LNCAP (cell line): ENCODE results near the gene PPP1R8.

Experiments used
- TF ChIP-seq, protein P1 (sequence below): fragments of 450-650 bp; IDR thresholded peaks from 2 replicates; pipeline ENCODE4 v1.5.1; 2017; ENCODE audit warnings: mild to moderate bottlenecking

PPP1R8 gene

DNA sequence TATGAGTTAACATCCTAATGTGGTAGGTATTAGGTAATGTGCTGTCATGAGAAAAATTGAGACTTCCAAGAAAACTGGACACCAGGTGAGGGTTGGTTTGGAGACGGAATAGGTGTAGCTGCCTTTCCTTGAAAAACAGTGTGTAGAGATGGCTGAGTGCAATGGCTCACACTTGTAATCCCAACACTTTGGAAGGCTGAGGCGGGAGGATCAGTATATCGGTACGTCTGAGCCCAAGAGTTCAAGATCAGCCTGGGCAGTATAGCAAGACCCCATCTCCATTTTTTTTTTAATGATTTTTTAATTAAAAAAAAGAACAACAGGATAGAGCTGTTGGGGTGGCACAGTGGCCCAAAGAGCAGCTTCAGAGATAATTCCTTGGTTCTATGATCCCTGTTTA is 6.8 kb upstream of the PPP1R8 start:
- TF ChIP-seq, protein P1, sequence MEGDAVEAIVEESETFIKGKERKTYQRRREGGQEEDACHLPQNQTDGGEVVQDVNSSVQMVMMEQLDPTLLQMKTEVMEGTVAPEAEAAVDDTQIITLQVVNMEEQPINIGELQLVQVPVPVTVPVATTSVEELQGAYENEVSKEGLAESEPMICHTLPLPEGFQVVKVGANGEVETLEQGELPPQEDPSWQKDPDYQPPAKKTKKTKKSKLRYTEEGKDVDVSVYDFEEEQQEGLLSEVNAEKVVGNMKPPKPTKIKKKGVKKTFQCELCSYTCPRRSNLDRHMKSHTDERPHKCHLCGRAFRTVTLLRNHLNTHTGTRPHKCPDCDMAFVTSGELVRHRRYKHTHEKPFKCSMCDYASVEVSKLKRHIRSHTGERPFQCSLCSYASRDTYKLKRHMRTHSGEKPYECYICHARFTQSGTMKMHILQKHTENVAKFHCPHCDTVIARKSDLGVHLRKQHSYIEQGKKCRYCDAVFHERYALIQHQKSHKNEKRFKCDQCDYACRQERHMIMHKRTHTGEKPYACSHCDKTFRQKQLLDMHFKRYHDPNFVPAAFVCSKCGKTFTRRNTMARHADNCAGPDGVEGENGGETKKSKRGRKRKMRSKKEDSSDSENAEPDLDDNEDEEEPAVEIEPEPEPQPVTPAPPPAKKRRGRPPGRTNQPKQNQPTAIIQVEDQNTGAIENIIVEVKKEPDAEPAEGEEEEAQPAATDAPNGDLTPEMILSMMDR: no peak

DNA sequence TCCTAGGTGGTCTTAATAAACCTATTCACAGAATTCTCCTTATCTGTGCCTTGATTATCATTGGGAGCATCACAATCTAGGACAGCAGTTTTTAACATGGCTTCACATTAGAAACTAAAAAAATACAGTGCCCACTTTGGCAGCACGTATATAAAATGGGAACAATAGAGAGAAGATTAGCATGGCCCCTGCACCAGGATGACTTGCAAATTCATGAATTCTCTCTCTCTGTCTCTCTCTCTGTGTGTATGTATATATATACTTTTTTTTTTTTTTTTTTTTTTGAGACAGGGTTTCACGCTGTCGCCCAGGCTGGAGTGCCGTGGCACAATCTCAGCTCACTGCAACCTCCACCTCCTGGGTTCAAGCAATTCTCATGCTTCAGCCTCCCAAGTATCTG is 6.2 kb upstream of the PPP1R8 start:
- TF ChIP-seq, protein P1: no peak

DNA sequence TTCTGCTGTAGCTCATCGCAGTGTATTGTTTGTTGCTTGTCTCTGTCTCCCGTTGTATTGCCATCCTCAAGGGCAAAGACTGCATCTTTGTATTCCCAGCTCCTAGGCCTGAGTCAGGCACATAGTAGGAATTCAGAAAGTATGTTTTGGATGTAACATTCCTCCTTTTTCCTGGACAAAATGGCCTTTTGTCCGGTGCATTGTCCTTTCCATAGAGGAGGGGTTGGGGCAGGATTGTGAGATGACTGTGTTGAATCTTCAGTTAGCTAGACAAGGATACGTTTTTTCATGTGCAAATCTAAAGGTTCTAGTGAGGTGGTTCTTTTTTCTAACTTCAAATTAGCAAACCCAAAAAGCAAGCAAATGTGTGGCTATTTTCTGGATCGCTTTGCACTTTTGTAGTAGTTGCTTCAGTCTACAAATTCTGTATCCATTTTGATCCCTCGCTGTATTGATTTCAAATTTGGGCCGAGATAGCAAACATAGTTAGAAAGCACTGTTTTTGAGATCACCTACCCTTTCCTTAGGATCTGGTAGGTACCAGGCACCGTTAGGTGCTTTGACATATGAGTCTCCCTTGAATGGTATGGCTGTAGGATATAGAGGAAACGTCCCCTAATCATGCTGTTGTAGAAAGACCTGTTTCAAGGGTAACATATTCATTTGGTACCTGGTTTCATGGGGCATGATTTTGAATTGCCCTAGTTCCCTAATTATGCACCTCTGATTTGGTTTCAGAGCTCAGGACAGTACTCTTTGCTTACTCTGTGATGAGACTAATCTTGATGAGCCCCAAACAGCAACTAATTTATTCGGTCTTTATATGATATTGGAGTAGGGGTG is 1.2 kb downstream of the PPP1R8 start:
- TF ChIP-seq, protein P1: no peak

DNA sequence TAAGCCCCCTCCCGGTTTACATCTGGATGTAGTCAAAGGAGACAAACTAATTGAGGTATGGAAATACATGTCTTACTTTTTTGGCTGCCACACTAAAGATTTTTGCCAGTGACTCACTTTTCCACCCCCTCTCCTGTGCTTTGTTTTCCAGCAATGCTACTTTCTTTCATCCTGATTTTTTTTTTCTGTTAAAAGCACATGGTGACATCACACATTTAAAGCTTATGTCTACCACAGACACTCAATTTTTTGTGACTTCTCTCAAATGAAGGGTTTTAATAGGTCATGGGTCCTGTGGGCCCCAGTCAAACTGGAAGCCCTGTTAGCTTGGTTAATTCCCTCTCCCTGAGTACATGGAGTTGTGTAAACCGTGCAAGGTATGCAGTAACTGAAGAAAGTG is 2.2 kb downstream of the PPP1R8 start:
- TF ChIP-seq, protein P1: no peak

DNA sequence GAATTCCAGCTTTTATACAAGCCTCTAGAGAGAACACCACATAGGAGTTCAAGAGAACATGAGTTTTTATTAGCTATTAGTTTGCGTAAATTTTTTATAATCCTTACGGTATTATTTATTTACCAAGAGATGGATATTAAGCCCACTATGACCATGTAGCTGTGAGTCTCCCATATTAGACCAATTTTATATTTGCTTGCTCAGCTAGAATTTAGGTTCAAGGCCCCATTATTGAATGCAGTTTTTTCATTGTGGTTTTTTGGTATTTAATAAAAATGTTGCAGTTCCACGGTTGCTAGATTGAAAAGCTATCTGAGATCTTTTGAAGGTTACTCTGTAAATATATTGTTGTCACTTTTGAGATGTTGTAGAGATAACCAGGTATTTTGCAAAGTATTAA is 2.9 kb downstream of the PPP1R8 start:
- TF ChIP-seq, protein P1: no peak

DNA sequence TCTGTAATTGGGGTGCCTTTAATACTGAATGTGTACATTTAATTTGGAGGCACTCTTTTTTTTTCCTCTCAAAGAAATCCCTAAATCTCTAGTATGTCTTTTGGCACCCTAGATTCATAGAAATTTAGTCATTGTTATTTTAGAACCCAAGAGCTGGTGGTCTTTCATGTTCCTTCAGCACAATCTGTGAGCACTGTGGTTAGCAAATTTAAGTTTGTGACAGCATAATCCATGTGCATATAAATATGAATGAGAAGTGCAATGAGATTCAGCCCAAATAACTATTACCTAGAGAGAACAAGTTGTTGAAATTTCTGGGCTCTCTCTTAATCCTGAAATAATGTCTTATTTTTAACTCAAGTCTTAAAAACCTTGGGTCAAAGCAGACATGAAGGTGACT is 4.5 kb downstream of the PPP1R8 start:
- TF ChIP-seq, protein P1: no peak

DNA sequence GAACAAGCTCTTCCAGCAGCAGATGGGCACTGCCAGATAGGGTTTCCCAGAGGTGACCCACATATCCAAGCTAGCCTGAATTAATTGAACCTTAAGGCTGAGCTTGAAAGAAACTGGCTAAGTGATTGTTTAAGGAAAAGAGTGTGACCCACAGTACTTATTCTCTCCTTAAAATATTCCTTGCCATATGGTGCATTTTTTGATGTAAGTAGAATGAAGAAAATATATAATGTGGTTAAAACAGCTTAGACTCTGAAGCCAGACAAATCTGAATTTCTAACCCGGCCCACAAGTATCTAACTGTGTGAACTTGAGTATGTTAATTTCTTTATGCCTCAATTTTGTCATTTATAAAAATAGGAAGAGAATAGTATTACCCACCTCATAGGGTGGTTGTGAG is 4.9 kb downstream of the PPP1R8 start:
- TF ChIP-seq, protein P1: no peak
